Erythroblast (primary cell): ENCODE results near the gene KBTBD8.

Experiments
- GATA1 ChIP-seq: IDR thresholded peaks from 2 replicates; pipeline ENCODE4 v1.6.1; 2011; ENCODE audit warnings: low read depth, mild to moderate bottlenecking, control low read depth, low read length, moderate library complexity
- POLR2A ChIP-seq: IDR thresholded peaks from 2 replicates; pipeline ENCODE4 v1.6.1; 2011; ENCODE audit warnings: mild to moderate bottlenecking, low read length

GRCh38 chr3:66971245-66971644 is 26.9 kb upstream of the KBTBD8 start:
- TF ChIP-seq POLR2A (no peak), GATA1 (no peak)
